B cell (primary cell): Measurements from ENCODE around the gene EVA1A.

Experiments
- EZH2 ChIP-seq: IDR thresholded peaks from 2 replicates; pipeline ENCODE4 v1.6.1; 2012; ENCODE audit warnings: borderline replicate concordance, low read depth, mild to moderate bottlenecking, moderate library complexity, low read length; ENCODE audit not compliant: insufficient read depth, poor library complexity, severe bottlenecking
- TF ChIP-seq, protein P1 (sequence below): fragments of 200-600 bp; IDR thresholded peaks from one replicate; pipeline ENCODE4 v1.8.0; 2022; ENCODE audit warnings: antibody characterized with exemption, mild to moderate bottlenecking

GRCh38 chr2:75563591-75563990, 2.9 kb upstream of the EVA1A start:
- no peak for TF ChIP-seq EZH2
- TF ChIP-seq, protein P1, sequence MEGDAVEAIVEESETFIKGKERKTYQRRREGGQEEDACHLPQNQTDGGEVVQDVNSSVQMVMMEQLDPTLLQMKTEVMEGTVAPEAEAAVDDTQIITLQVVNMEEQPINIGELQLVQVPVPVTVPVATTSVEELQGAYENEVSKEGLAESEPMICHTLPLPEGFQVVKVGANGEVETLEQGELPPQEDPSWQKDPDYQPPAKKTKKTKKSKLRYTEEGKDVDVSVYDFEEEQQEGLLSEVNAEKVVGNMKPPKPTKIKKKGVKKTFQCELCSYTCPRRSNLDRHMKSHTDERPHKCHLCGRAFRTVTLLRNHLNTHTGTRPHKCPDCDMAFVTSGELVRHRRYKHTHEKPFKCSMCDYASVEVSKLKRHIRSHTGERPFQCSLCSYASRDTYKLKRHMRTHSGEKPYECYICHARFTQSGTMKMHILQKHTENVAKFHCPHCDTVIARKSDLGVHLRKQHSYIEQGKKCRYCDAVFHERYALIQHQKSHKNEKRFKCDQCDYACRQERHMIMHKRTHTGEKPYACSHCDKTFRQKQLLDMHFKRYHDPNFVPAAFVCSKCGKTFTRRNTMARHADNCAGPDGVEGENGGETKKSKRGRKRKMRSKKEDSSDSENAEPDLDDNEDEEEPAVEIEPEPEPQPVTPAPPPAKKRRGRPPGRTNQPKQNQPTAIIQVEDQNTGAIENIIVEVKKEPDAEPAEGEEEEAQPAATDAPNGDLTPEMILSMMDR, result no peak
